Thymus (tissue), 11 donors: ENCODE data around the gene WDR82. TPM values are rescaled to one million over a fixed set of nuclear protein-coding genes. Genes with fewer than 3 reads are reported as not detected.
"Not testable (repeated sequence)": the region's sequence is repeated elsewhere in the genome, so short reads cannot be mapped to it uniquely, and the experiment has no call there.

Source experiments
- DNase-seq, 9 donors: peaks; one replicate each; pipeline ENCODE4 v3.0.0-alpha.2; 2013; ENCODE audit warnings: low spot score in 9 of 9, low read depth in 6 of 9, missing footprints in 1 of 9
- H3K27ac ChIP-seq, 2 donors: one replicate each; pipeline ENCODE4 v1.5.1; 2013; ENCODE audit warnings: control low read depth in 1 of 2, low read depth in 1 of 2, low read length in 1 of 2, mild to moderate bottlenecking in 1 of 2, moderate library complexity in 1 of 2
- H3K27me3 ChIP-seq, 2 donors: one replicate each; pipeline ENCODE4 v1.5.1; 2013; ENCODE audit warnings: low read length in 1 of 2; ENCODE audit not compliant: control insufficient read depth in 2 of 2, insufficient read depth in 1 of 2
- H3K36me3 ChIP-seq, 2 donors: one replicate each; pipeline ENCODE4 v1.5.1; 2013; ENCODE audit warnings: low read length in 1 of 2, mild to moderate bottlenecking in 1 of 2, moderate library complexity in 1 of 2; ENCODE audit not compliant: control insufficient read depth in 2 of 2, insufficient read depth in 2 of 2
- H3K4me1 ChIP-seq, 2 donors: one replicate each; pipeline ENCODE4 v1.5.1; 2013; ENCODE audit warnings: low read length in 2 of 2; ENCODE audit not compliant: control insufficient read depth in 2 of 2, insufficient read depth in 2 of 2
- H3K4me3 ChIP-seq, 2 donors: one replicate each; pipeline ENCODE4 v1.5.1; 2013; ENCODE audit warnings: low read length in 2 of 2, control low read depth in 1 of 2, mild to moderate bottlenecking in 1 of 2
- H3K9me3 ChIP-seq, 2 donors: one replicate each; pipeline ENCODE4 v1.5.1; 2013; ENCODE audit warnings: low read length in 1 of 2, mild to moderate bottlenecking in 1 of 2; ENCODE audit not compliant: control insufficient read depth in 2 of 2, insufficient read depth in 1 of 2
- WGBS: extraction: QIAGEN DNeasy Blood & Tissue Kit; methylation state at CpG from one replicate; pipeline ENCODE4 v1.1.7; 2013; 5-methylcytosine and 5-hydroxymethylcytosine counted together
- polyA plus RNA-seq: library from polyadenylated mRNA; stranded (reverse); fragments of 200-250 nt; gene quantifications from one replicate; pipeline ENCODE4 v1.2.3, GENCODE V29; 2013
- total RNA-seq: library from RNA; stranded (reverse); fragments of 120-200 nt; gene quantifications from one replicate; pipeline ENCODE4 v1.2.4, GENCODE V29; 2013
- donor health status: healthy.

Gene WDR82
- total and polyA plus RNA-seq, 2 donors, result 47.4 to 60.5 TPM

GRCh38 chr3:52272172-52272571 lies 6.3 kb downstream of the WDR82 start:
- H3K27ac ChIP-seq, H3K27me3 ChIP-seq, DNase-seq, H3K9me3 ChIP-seq, H3K4me3 ChIP-seq: not testable (repeated sequence)
- 97% methylated on average over 9 of the region's 9 CpGs for WGBS
- Histone ChIP-seq H3K36me3 (peaks cover 35 to 73% of the 10 kb centered on the region in 2 donors), H3K4me1 (peaks cover 14 to 38% of the 10 kb centered on the region in 2 donors)

GRCh38 chr3:52270252-52270754 lies 8.1 kb downstream of the WDR82 start:
- no peaks in the 10 kb centered on the region for H3K9me3 ChIP-seq
- no peak overlapping the region for H3K4me3 ChIP-seq
- DNase-seq, result no peak
- H3K36me3 ChIP-seq, result peaks cover 47 to 87% of the 10 kb centered on the region in 2 donors
- WGBS, result 82% methylated on average over 9 of the region's 9 CpGs
- peaks cover 5 to 23% of the 10 kb centered on the region in 2 donors for H3K4me1 ChIP-seq
- H3K27me3 ChIP-seq, result no peaks in the 10 kb centered on the region
- H3K27ac ChIP-seq, result peak overlapping the region in 1 of 2 donors; percentile 22

GRCh38 chr3:52269776-52270175 lies 8.7 kb downstream of the WDR82 start:
- no peaks in the 10 kb centered on the region for H3K9me3 ChIP-seq
- no peak overlapping the region for H3K27ac ChIP-seq
- DNase-seq, result no peak
- peaks cover 3 to 22% of the 10 kb centered on the region in 2 donors for H3K4me1 ChIP-seq
- no peaks in the 10 kb centered on the region for H3K27me3 ChIP-seq
- WGBS, result 88% methylated on average over 3 of the region's 3 CpGs
- H3K36me3 ChIP-seq, result peaks cover 48 to 91% of the 10 kb centered on the region in 2 donors
- H3K4me3 ChIP-seq, result no peak overlapping the region

- 94% methylated on average over 7 of the region's 7 CpGs for WGBS
- DNase-seq, result no peak
- H3K36me3 ChIP-seq, result peaks cover 49 to 92% of the 10 kb centered on the region in 2 donors
- H3K4me1 ChIP-seq, result peaks cover 0 to 18% of the 10 kb centered on the region in 2 donors
- H3K27me3 ChIP-seq, result no peaks in the 10 kb centered on the region
- H3K4me3 ChIP-seq, result no peak overlapping the region
- no peaks in the 10 kb centered on the region for H3K9me3 ChIP-seq
- H3K27ac ChIP-seq, result no peak overlapping the region
Measured at GRCh38 chr3:52268036-52268435, 10.4 kb downstream of the WDR82 start.

GRCh38 chr3:52265387-52265786 lies 13.1 kb downstream of the WDR82 start:
- no peaks in the 10 kb centered on the region for H3K27me3 ChIP-seq
- DNase-seq, result no peak
- no peak overlapping the region for H3K4me3 ChIP-seq
- H3K36me3 ChIP-seq, result peaks cover 53 to 92% of the 10 kb centered on the region in 2 donors
- H3K9me3 ChIP-seq, result no peaks in the 10 kb centered on the region
- peaks cover 0 to 7% of the 10 kb centered on the region in 2 donors for H3K4me1 ChIP-seq
- H3K27ac ChIP-seq, result no peak overlapping the region
- WGBS, result 97% methylated on average over 6 of the region's 6 CpGs

- H3K9me3 ChIP-seq, result no peaks in the 10 kb centered on the region
- peaks cover 60 to 95% of the 10 kb centered on the region in 2 donors for H3K36me3 ChIP-seq
- H3K4me1 ChIP-seq, result peaks cover 0 to 7% of the 10 kb centered on the region in 2 donors
- H3K27me3 ChIP-seq, result no peaks in the 10 kb centered on the region
- no peak for DNase-seq
- H3K4me3 ChIP-seq, result no peak overlapping the region
- H3K27ac ChIP-seq, result peak overlapping the region in 1 of 2 donors; percentile 31
Measured at GRCh38 chr3:52262447-52262846, 16.0 kb downstream of the WDR82 start.

GRCh38 chr3:52259448-52259847 lies 19.0 kb downstream of the WDR82 start:
- no peak for DNase-seq
- peaks cover 66 to 97% of the 10 kb centered on the region in 2 donors for H3K36me3 ChIP-seq
- H3K4me3 ChIP-seq, result no peak overlapping the region
- H3K4me1 ChIP-seq, result peaks cover 6 to 33% of the 10 kb centered on the region in 2 donors
- 97% methylated on average over 4 of the region's 4 CpGs for WGBS
- H3K27me3 ChIP-seq, result no peaks in the 10 kb centered on the region
- H3K27ac ChIP-seq, result no peak overlapping the region
- H3K9me3 ChIP-seq, result no peaks in the 10 kb centered on the region

GRCh38 chr3:52259035-52259434 lies 19.4 kb downstream of the WDR82 start:
- Histone ChIP-seq H3K27me3 (no peaks in the 10 kb centered on the region), H3K36me3 (peaks cover 67 to 97% of the 10 kb centered on the region in 2 donors), H3K9me3 (no peaks in the 10 kb centered on the region), H3K4me3 (no peak overlapping the region), H3K4me1 (peaks cover 9 to 36% of the 10 kb centered on the region in 2 donors), H3K27ac (no peak overlapping the region)
- 76% methylated on average over 1 of the region's 1 CpG for WGBS
- no peak for DNase-seq

GRCh38 chr3:52257911-52258310 lies 20.5 kb downstream of the WDR82 start:
- no peak overlapping the region for H3K27ac ChIP-seq
- peaks cover 64 to 92% of the 10 kb centered on the region in 2 donors for H3K36me3 ChIP-seq
- no peaks in the 10 kb centered on the region for H3K27me3 ChIP-seq
- WGBS, result 96% methylated on average over 4 of the region's 4 CpGs
- H3K4me3 ChIP-seq, result no peak overlapping the region
- DNase-seq, result no peak
- H3K4me1 ChIP-seq, result peaks cover 17 to 42% of the 10 kb centered on the region in 2 donors
- no peaks in the 10 kb centered on the region for H3K9me3 ChIP-seq
